H9 (cell line): Measurements from ENCODE around the gene GFOD2. TPM values are rescaled to one million over a fixed set of nuclear protein-coding genes. Genes with fewer than 3 reads are reported as not detected.
A peak's percentile ranks its signal among the peaks of the same experiment; 100 is the strongest.

Source experiments
- DNase-seq: peaks from one replicate; pipeline ENCODE4 v3.0.0-alpha.2; 2017
- H2AFZ ChIP-seq: one replicate; pipeline ENCODE4 v1.6.1; 2013; ENCODE audit warnings: mild to moderate bottlenecking, low read length, control low read depth, moderate library complexity
- H2AK5ac ChIP-seq: 2 replicates; pipeline ENCODE4 v1.6.1; 2013; ENCODE audit warnings: low read length, control low read depth, mixed read lengths; ENCODE audit not compliant: insufficient read length
- H2BK120ac ChIP-seq: one replicate; pipeline ENCODE4 v1.6.1; 2013; ENCODE audit warnings: low read depth, mild to moderate bottlenecking, low read length, control low read depth, inconsistent platforms; ENCODE audit not compliant: poor library complexity, severe bottlenecking
- H2BK12ac ChIP-seq: 2 replicates; pipeline ENCODE4 v1.6.1; 2013; ENCODE audit warnings: low read length, control low read depth, mixed read lengths, low read depth; ENCODE audit not compliant: insufficient read length
- H2BK15ac ChIP-seq: 2 replicates; pipeline ENCODE4 v1.6.1; 2013; ENCODE audit warnings: low read depth, low read length, control low read depth
- H2BK20ac ChIP-seq: one replicate; pipeline ENCODE4 v1.6.1; 2013; ENCODE audit warnings: low read depth, mild to moderate bottlenecking, low read length, control low read depth, inconsistent platforms; ENCODE audit not compliant: poor library complexity, severe bottlenecking
- H2BK5ac ChIP-seq: 2 replicates; pipeline ENCODE4 v1.6.1; 2013; ENCODE audit warnings: low read length, control low read depth, mixed read lengths; ENCODE audit not compliant: insufficient read length
- H3K14ac ChIP-seq: 2 replicates; pipeline ENCODE4 v1.6.1; 2013; ENCODE audit warnings: low read length, control low read depth; ENCODE audit not compliant: insufficient read depth
- H3K18ac ChIP-seq: 2 replicates; pipeline ENCODE4 v1.6.1; 2013; ENCODE audit warnings: low read depth, mild to moderate bottlenecking, mixed read lengths, low read length, control low read depth; ENCODE audit not compliant: insufficient read length
- H3K23ac ChIP-seq: 2 replicates; pipeline ENCODE4 v1.6.1; 2013; ENCODE audit warnings: low read length, control low read depth, mixed read lengths, low read depth; ENCODE audit not compliant: insufficient read length
- H3K23me2 ChIP-seq: 2 replicates; pipeline ENCODE4 v1.6.1; 2013; ENCODE audit warnings: low read depth, mild to moderate bottlenecking, mixed read lengths, low read length, control low read depth; ENCODE audit not compliant: insufficient read length, poor library complexity, severe bottlenecking
- H3K27ac ChIP-seq: 2 replicates; pipeline ENCODE4 v1.5.1; 2013; ENCODE audit warnings: low read length, control low read depth, mixed read lengths, low read depth; ENCODE audit not compliant: insufficient read length
- H3K27me3 ChIP-seq: 2 replicates; pipeline ENCODE4 v1.6.1; 2013; ENCODE audit warnings: low read length, control low read depth, inconsistent platforms; ENCODE audit not compliant: insufficient read depth
- H3K4ac ChIP-seq: 2 replicates; pipeline ENCODE4 v1.6.1; 2013; ENCODE audit warnings: low read depth, mild to moderate bottlenecking, control low read depth, inconsistent platforms, low read length, moderate library complexity
- H3K4me1 ChIP-seq: 2 replicates; pipeline ENCODE4 v1.6.1; 2013; ENCODE audit warnings: low read length, control low read depth, inconsistent platforms; ENCODE audit not compliant: insufficient read depth
- H3K4me2 ChIP-seq: 2 replicates; pipeline ENCODE4 v1.6.1; 2013; ENCODE audit warnings: low read length, control low read depth, mixed read lengths; ENCODE audit not compliant: insufficient read length, insufficient read depth
- H3K56ac ChIP-seq: 2 replicates; pipeline ENCODE4 v1.6.1; 2013; ENCODE audit warnings: low read depth, mild to moderate bottlenecking, mixed read lengths, low read length, control low read depth; ENCODE audit not compliant: insufficient read length
- H3K79me1 ChIP-seq: 2 replicates; pipeline ENCODE4 v1.6.1; 2013; ENCODE audit warnings: low read depth, mild to moderate bottlenecking, moderate library complexity, low read length, control low read depth, inconsistent platforms; ENCODE audit not compliant: insufficient read depth, poor library complexity, severe bottlenecking
- H3K79me2 ChIP-seq: 2 replicates; pipeline ENCODE4 v1.6.1; 2013; ENCODE audit warnings: low read length, control low read depth, inconsistent platforms; ENCODE audit not compliant: insufficient read depth
- H3K9ac ChIP-seq: 2 replicates; pipeline ENCODE4 v1.6.1; 2013; ENCODE audit warnings: low read length, control low read depth, mixed read lengths; ENCODE audit not compliant: insufficient read length; ENCODE audit errors: extremely low read depth
- H3K9me3 ChIP-seq: one replicate; pipeline ENCODE4 v1.6.1; 2013; ENCODE audit warnings: low read depth, low read length, inconsistent platforms; ENCODE audit not compliant: control insufficient read depth
- H3T11ph ChIP-seq: one replicate; pipeline ENCODE4 v1.6.1; 2013; ENCODE audit warnings: mild to moderate bottlenecking, low read length, control low read depth, inconsistent platforms
- H4K20me1 ChIP-seq: one replicate; pipeline ENCODE4 v1.6.1; 2013; ENCODE audit not compliant: control insufficient read depth, insufficient read length, insufficient read depth
- H4K5ac ChIP-seq: 2 replicates; pipeline ENCODE4 v1.6.1; 2013; ENCODE audit warnings: low read depth, mild to moderate bottlenecking, mixed read lengths, low read length, control low read depth; ENCODE audit not compliant: insufficient read length
- H4K8ac ChIP-seq: replicated peaks from 2 replicates; pipeline ENCODE4 v1.6.1; 2013; ENCODE audit warnings: low read length, control low read depth, mixed read lengths, low read depth; ENCODE audit not compliant: insufficient read length
- H4K91ac ChIP-seq: 2 replicates; pipeline ENCODE4 v1.6.1; 2013; ENCODE audit warnings: low read depth, mild to moderate bottlenecking, moderate library complexity, mixed read lengths, low read length, control low read depth; ENCODE audit not compliant: insufficient read length
- H3K27ac Mint-ChIP-seq, 3 experiments: 2 replicates in 2 of 3; 3 replicates in 1 of 3; pipeline ENCODE4 v1.8.0; 2020 to 2021; ENCODE audit warnings: mixed read lengths in 3 of 3, mild to moderate bottlenecking in 1 of 3, moderate library complexity in 1 of 3
- H3K27me3 Mint-ChIP-seq: 2 replicates; pipeline ENCODE4 v1.8.0; 2021; ENCODE audit warnings: low read depth, mild to moderate bottlenecking, moderate library complexity, mixed read lengths
- H3K36me3 Mint-ChIP-seq, 3 experiments: 2 replicates in 2 of 3; 3 replicates in 1 of 3; pipeline ENCODE4 v1.8.0; 2020 to 2021; ENCODE audit warnings: low read depth in 3 of 3, mixed read lengths in 3 of 3; ENCODE audit not compliant: insufficient read depth in 1 of 3
- H3K4me1 Mint-ChIP-seq, 2 experiments: 2 replicates each; pipeline ENCODE4 v1.8.0; 2020; ENCODE audit warnings: mixed read lengths in 2 of 2
- H3K4me3 Mint-ChIP-seq, 2 experiments: 2 replicates in 1 of 2; 3 replicates in 1 of 2; pipeline ENCODE4 v1.8.0; 2020 to 2021; ENCODE audit warnings: mild to moderate bottlenecking in 2 of 2, mixed read lengths in 2 of 2, moderate library complexity in 1 of 2
- H3K9me3 Mint-ChIP-seq, 2 experiments: 2 replicates in 1 of 2; 3 replicates in 1 of 2; pipeline ENCODE4 v1.8.0; 2020; ENCODE audit warnings: mild to moderate bottlenecking in 2 of 2, mixed read lengths in 2 of 2, moderate library complexity in 1 of 2
- WGBS: extraction: QIAGEN DNeasy Blood & Tissue Kit; methylation state at CpG from one replicate; pipeline ENCODE4 v1.1.7; 2013; ENCODE audit warnings: missing lambda C conversion rate, low lambda C conversion rate, mixed read lengths; ENCODE audit not compliant: insufficient read length; ENCODE audit errors: extremely low coverage; 5-methylcytosine and 5-hydroxymethylcytosine counted together
- total RNA-seq: library from RNA; stranded (reverse); gene quantifications from 2 replicates; pipeline ENCODE4 v1.2.1, GENCODE V29; 2021
- TF ChIP-seq, protein P1 (sequence below): fragments of 200-600 bp; sonication (generic); conservative IDR thresholded peaks from 3 replicates; pipeline ENCODE4 v1.8.0; 2021; ENCODE audit warnings: antibody characterized with exemption, mild to moderate bottlenecking

The GFOD2 gene
- total RNA-seq, 1 experiment from 2014 or later = 21.8 TPM

DNA sequence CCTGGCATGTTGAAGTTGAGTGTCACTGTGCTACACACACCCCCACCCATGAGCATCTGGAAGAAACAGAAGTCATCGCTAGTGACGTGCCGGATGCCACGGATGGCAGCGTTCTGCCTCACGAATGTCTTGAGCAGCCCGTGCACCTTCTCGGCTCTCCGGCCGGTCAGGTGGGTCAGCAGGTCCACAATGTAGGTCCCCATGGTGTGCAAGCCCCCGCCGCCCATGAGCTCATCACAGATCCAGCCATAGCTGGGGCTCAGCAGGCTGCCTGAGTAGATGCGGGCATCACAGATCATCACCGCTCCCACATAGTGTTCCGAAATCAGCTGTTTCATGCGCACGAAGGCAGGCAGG is 43.6 kb downstream of the GFOD2 start:
- DNase-seq = no peak
- peaks cover 3% of the 10 kb centered on the region for H4K20me1 ChIP-seq
- no peak overlapping the region for H3T11ph ChIP-seq
- H3K9me3 ChIP-seq = no peaks in the 10 kb centered on the region
- Mint-ChIP-seq H3K4me3 (no peak overlapping the region), H3K27ac (peak overlapping the region in 2 of 3 experiments; percentile 40 to 77; a peak in 1 of 7 replicates), H3K27me3 (no peaks in the 10 kb centered on the region), H3K9me3 (no peaks in the 10 kb centered on the region), H3K36me3 (peaks cover 0 to 10% (median 4%) of the 10 kb centered on the region in 3 experiments; a peak in 4 of 7 replicates), H3K4me1 (0 out of 4 replicates have a peak, but pooled peaks cover 0 to 2% of the 10 kb centered on the region in 2 experiments)
- no peak overlapping the region for H3K14ac ChIP-seq
- H3K27me3 ChIP-seq = no peaks in the 10 kb centered on the region
- no peak overlapping the region for H2BK15ac ChIP-seq
- no peak overlapping the region for H3K23ac ChIP-seq
- no peak overlapping the region for H3K9ac ChIP-seq
- no peak overlapping the region for H2BK5ac ChIP-seq
- H3K79me1 ChIP-seq = no peaks in the 10 kb centered on the region
- TF ChIP-seq, protein P1, sequence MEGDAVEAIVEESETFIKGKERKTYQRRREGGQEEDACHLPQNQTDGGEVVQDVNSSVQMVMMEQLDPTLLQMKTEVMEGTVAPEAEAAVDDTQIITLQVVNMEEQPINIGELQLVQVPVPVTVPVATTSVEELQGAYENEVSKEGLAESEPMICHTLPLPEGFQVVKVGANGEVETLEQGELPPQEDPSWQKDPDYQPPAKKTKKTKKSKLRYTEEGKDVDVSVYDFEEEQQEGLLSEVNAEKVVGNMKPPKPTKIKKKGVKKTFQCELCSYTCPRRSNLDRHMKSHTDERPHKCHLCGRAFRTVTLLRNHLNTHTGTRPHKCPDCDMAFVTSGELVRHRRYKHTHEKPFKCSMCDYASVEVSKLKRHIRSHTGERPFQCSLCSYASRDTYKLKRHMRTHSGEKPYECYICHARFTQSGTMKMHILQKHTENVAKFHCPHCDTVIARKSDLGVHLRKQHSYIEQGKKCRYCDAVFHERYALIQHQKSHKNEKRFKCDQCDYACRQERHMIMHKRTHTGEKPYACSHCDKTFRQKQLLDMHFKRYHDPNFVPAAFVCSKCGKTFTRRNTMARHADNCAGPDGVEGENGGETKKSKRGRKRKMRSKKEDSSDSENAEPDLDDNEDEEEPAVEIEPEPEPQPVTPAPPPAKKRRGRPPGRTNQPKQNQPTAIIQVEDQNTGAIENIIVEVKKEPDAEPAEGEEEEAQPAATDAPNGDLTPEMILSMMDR = no peak
- no peak overlapping the region for H3K27ac ChIP-seq
- no peaks in the 10 kb centered on the region for H3K79me2 ChIP-seq
- H2AFZ ChIP-seq = no peak overlapping the region
- H3K4ac ChIP-seq = no peak overlapping the region
- no peak overlapping the region for H2BK12ac ChIP-seq
- no peak overlapping the region for H4K5ac ChIP-seq
- no peak overlapping the region for H3K4me2 ChIP-seq
- H3K18ac ChIP-seq = no peak overlapping the region
- no peaks in the 10 kb centered on the region for H3K23me2 ChIP-seq
- H4K8ac ChIP-seq = no peak overlapping the region
- H2AK5ac ChIP-seq = no peak overlapping the region
- WGBS = no CpG with 5 or more reads among the region's 17 CpGs
- H2BK120ac ChIP-seq = no peak overlapping the region
- no peak overlapping the region for H4K91ac ChIP-seq
- H2BK20ac ChIP-seq = no peak overlapping the region
- no peaks in the 10 kb centered on the region for H3K4me1 ChIP-seq
- no peak overlapping the region for H3K56ac ChIP-seq
